ENCODE results near the gene HNRNPLL. TPM values are rescaled to one million over a fixed set of nuclear protein-coding genes. Genes with fewer than 3 reads are reported as not detected.
"Not testable (repeated sequence)": the region's sequence is repeated elsewhere in the genome, so short reads cannot be mapped to it uniquely, and the experiment has no call there.

The HNRNPLL gene
- total and polyA plus RNA-seq, 10 donors = 4.8 to 53.4 (median 33.9) TPM

DNA sequence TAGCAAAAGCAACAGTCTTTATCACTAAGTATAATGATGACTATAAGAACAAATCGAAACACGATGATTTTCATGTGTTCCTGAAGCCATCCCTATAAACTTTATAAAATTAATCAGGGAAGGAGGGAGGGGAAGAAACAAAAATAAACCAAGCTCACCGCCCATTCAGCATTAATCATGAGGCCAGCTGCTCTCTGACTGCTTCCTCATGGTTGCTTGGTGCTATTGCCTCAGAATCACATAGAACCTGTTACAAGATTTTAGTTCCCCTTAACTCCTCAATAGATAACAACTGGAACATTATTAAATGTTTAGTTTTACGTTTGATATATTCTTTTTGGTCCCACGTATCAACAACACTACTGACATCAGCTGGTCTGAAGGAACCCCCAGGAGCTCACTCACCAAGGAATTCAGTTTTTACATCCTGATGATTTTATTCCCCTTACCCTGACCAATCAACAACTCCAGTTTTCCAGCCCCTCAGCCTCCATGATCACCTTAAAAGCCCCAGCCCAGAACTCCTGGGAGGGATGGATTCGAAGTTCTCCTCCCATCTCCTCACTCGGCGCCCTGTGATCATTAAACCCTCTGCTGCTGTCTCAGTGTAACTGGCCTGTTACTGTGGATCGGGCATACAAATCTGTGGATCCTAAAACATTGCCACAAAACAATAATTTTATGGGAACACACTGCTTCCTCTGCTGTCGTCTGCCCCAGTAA is 10.6 kb upstream of the HNRNPLL start:
- H3K4me3 ChIP-seq = no peak overlapping the region
- peaks cover 0 to 6% (median 0%) of the 10 kb centered on the region in 8 donors for H3K9me3 ChIP-seq
- 54 to 71% (median 66%) methylated on average over 10 of the region's 10 CpGs for WGBS, 5 donors
- peaks cover 0 to 62% (median 8%) of the 10 kb centered on the region in 7 donors for H3K27me3 ChIP-seq (replicated peaks in 1 of 7)
- peak overlapping the region in 3 of 8 donors; percentile 27 to 39 (median 29) for H3K27ac ChIP-seq
- no peak for DNase-seq
- TF ChIP-seq POLR2AphosphoS5 (IDR thresholded peaks at IDR 0.05) (no peak), CTCF (IDR thresholded peaks at IDR 0.05 in 8 of 11, conservative IDR thresholded peaks at IDR 0.05 in 3 of 11) (no peak), POLR2A (IDR thresholded peaks at IDR 0.05) (no peak)
- H3K4me1 ChIP-seq = peaks cover 0 to 26% (median 2%) of the 10 kb centered on the region in 6 donors
- intact Hi-C loops (cut with DNase I; ENCODE audit: low total_unique reads) = no loop called here
- no peaks in the 10 kb centered on the region for H3K36me3 ChIP-seq

GRCh38 chr2:38610851-38611801 is 8.4 kb upstream of the HNRNPLL start:
- intact Hi-C loops (cut with DNase I; ENCODE audit: low total_unique reads) = no loop called here
- H3K4me3 ChIP-seq = no peak overlapping the region
- TF ChIP-seq POLR2AphosphoS5 (IDR thresholded peaks at IDR 0.05) = no peak
- no peak for TF ChIP-seq CTCF (IDR thresholded peaks at IDR 0.05 in 8 of 11, conservative IDR thresholded peaks at IDR 0.05 in 3 of 11)
- H3K36me3 ChIP-seq = no peaks in the 10 kb centered on the region
- DNase-seq = no peak
- peaks cover 0 to 6% (median 0%) of the 10 kb centered on the region in 8 donors for H3K9me3 ChIP-seq
- peaks cover 0 to 75% (median 12%) of the 10 kb centered on the region in 7 donors for H3K27me3 ChIP-seq (replicated peaks in 1 of 7)
- no peak overlapping the region for H3K27ac ChIP-seq
- 63 to 80% (median 71%) methylated on average over 8 of the region's 8 CpGs for WGBS, 5 donors
- H3K4me1 ChIP-seq = peaks cover 0 to 39% (median 10%) of the 10 kb centered on the region in 6 donors

- H3K4me3 ChIP-seq; H3K36me3 ChIP-seq; DNase-seq; intact Hi-C loops (cut with DNase I; ENCODE audit: low total_unique reads); H3K27ac ChIP-seq; H3K9me3 ChIP-seq: not testable (repeated sequence)
- Histone ChIP-seq H3K27me3 (replicated peaks in 1 of 7) (peaks cover 0 to 87% (median 6%) of the 10 kb centered on the region in 7 donors), H3K4me1 (peaks cover 4 to 52% (median 14%) of the 10 kb centered on the region in 6 donors)
- WGBS, 5 donors = 82 to 94% (median 90%) methylated on average over 2 of the region's 2 CpGs
Observed at GRCh38 chr2:38609246-38609645, 6.5 kb upstream of the HNRNPLL start.

- intact Hi-C loops (cut with DNase I; ENCODE audit: low total_unique reads) = no loop called here
- 77 to 84% (median 79%) methylated on average over 2 of the region's 2 CpGs for WGBS, 5 donors
Observed at GRCh38 chr2:38608755-38609154, 6.0 kb upstream of the HNRNPLL start.

More at GRCh38 chr2:38608755-38609154, 6.0 kb upstream of the HNRNPLL start:
- TF ChIP-seq POLR2A (IDR thresholded peaks at IDR 0.05) (no peak), CTCF (IDR thresholded peaks at IDR 0.05 in 8 of 11, conservative IDR thresholded peaks at IDR 0.05 in 3 of 11) (no peak), POLR2AphosphoS5 (IDR thresholded peaks at IDR 0.05) (no peak)
- no peak overlapping the region for H3K4me3 ChIP-seq
- peaks cover 0 to 6% (median 0%) of the 10 kb centered on the region in 8 donors for H3K9me3 ChIP-seq
- DNase-seq = no peak
- no peak overlapping the region for H3K27ac ChIP-seq
- peaks cover 0 to 91% (median 6%) of the 10 kb centered on the region in 7 donors for H3K27me3 ChIP-seq (replicated peaks in 1 of 7)
- peaks cover 9 to 57% (median 18%) of the 10 kb centered on the region in 6 donors for H3K4me1 ChIP-seq
- H3K36me3 ChIP-seq = no peaks in the 10 kb centered on the region
